ENCODE results near the gene KBTBD6. TPM values are rescaled to one million over a fixed set of nuclear protein-coding genes. Genes with fewer than 3 reads are reported as not detected.

Gene KBTBD6, protein sequence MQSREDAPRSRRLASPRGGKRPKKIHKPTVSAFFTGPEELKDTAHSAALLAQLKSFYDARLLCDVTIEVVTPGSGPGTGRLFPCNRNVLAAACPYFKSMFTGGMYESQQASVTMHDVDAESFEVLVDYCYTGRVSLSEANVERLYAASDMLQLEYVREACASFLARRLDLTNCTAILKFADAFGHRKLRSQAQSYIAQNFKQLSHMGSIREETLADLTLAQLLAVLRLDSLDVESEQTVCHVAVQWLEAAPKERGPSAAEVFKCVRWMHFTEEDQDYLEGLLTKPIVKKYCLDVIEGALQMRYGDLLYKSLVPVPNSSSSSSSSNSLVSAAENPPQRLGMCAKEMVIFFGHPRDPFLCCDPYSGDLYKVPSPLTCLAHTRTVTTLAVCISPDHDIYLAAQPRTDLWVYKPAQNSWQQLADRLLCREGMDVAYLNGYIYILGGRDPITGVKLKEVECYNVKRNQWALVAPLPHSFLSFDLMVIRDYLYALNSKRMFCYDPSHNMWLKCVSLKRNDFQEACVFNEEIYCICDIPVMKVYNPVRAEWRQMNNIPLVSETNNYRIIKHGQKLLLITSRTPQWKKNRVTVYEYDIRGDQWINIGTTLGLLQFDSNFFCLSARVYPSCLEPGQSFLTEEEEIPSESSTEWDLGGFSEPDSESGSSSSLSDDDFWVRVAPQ
- 3.3 to 6.2 TPM (median 4.9 TPM) in 5 replicates for total RNA-seq (2022; extraction: Qiagen RNA extraction; ENCODE audit: low read depth)

DNA sequence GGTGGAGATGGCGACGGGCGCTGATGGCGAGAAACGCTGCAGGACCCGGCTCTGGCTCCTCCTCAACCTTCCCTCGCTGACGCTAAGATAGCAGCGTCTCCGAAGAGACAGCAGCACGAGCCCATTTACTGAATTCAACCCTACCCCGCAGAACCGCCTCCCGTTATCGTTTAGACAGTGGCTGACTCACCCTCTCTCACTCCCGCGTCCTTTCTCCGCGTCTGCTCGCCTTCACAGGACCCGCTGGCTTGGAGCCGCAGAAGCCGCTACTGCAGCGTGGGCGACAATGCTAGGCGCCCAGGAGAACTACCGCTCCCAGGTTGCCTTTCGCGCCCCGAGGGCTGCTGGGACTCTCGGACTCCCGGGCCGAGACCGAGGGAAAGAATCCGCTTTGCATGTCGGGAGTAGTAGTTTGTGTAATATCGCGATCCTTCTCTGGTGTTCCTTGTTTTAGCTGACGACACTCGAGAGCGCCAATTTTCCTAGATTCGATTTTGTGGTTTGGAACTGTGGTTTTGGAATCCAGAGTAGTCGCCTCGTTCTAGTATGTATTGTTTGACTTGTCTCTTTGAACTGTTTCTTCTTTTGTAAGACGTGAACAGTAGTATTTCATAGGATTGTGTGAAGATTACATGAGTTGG lies at the start of gene KBTBD6:
KBTBD6 (minus strand) TSS at position 291 of the 641 bp plus-strand sequence. CDS start 291 bp downstream, outside the sequence.

Other genes with a start within 250 kb of the KBTBD6 start
- 25.5 to 33.9 TPM (median 31.3 TPM) in 5 replicates for gene ELF1, start 113.5 kb downstream of the KBTBD6 start, total RNA-seq (2022; extraction: Qiagen RNA extraction; ENCODE audit: low read depth)
- gene WBP4, start 71.3 kb downstream of the KBTBD6 start, total RNA-seq (2022; extraction: Qiagen RNA extraction; ENCODE audit: low read depth): 7.2 to 12.4 TPM (median 8.3 TPM) in 5 replicates
- gene KBTBD7, start 61.8 kb upstream of the KBTBD6 start, total RNA-seq (2022; extraction: Qiagen RNA extraction; ENCODE audit: low read depth): 1.7 to 2.9 TPM (median 2.6 TPM) in 5 replicates
- gene MTRF1, start 130.8 kb upstream of the KBTBD6 start, total RNA-seq (2022; extraction: Qiagen RNA extraction; ENCODE audit: low read depth): 4.3 to 6.2 TPM (median 5.2 TPM) in 5 replicates
- 5.5 to 11.6 TPM (median 7.6 TPM) in 5 replicates for gene NAA16, start 178.5 kb upstream of the KBTBD6 start, total RNA-seq (2022; extraction: Qiagen RNA extraction; ENCODE audit: low read depth)

All from A549 treated with ZK216348 at 1 μM for 4 hours (cell line).